HepG2 (cell line): Measurements from ENCODE around the gene CLMP. TPM values are rescaled to one million over a fixed set of nuclear protein-coding genes. Genes with fewer than 3 reads are reported as not detected.
A peak's percentile ranks its signal among the peaks of the same experiment; 100 is the strongest.

Source experiments
- CBFB ChIP-seq: sonication (generic); formaldehyde crosslinking; IDR thresholded peaks from 2 replicates; pipeline ENCODE4 v1.4.0; 2020; ENCODE audit warnings: missing genetic modification reagents
- FOXK1 ChIP-seq: sonication (generic); formaldehyde crosslinking; IDR thresholded peaks from 2 replicates; pipeline ENCODE4 v1.4.0; 2020; ENCODE audit warnings: low read depth, missing genetic modification reagents, borderline replicate concordance
- GTF2F1 ChIP-seq: fragments of 150-350 bp; IDR thresholded peaks from 2 replicates; pipeline ENCODE4 v1.6.1; 2014; ENCODE audit warnings: low read length
- HINFP ChIP-seq: sonication (generic); formaldehyde crosslinking; IDR thresholded peaks from 2 replicates; pipeline ENCODE4 v1.4.0; 2020; ENCODE audit warnings: low read depth, mild to moderate bottlenecking, missing genetic modification reagents
- KLF12 ChIP-seq: sonication (generic); formaldehyde crosslinking; IDR thresholded peaks from 2 replicates; pipeline ENCODE4 v1.4.0; 2020; ENCODE audit warnings: missing genetic modification reagents, borderline replicate concordance
- MTA3 ChIP-seq: sonication (generic); formaldehyde crosslinking; IDR thresholded peaks from 2 replicates; pipeline ENCODE4 v1.4.0; 2020; ENCODE audit warnings: missing genetic modification reagents
- PRDM15 ChIP-seq: sonication (generic); formaldehyde crosslinking; IDR thresholded peaks from 2 replicates; pipeline ENCODE4 v1.4.0; 2020; ENCODE audit warnings: missing genetic modification reagents
- RAD51 ChIP-seq: fragments of 450-650 bp; IDR thresholded peaks from 2 replicates; pipeline ENCODE4 v1.6.1; 2016; ENCODE audit warnings: borderline replicate concordance
- REXO4 ChIP-seq: sonication (generic); formaldehyde crosslinking; IDR thresholded peaks from 2 replicates; pipeline ENCODE4 v1.8.0; 2022; ENCODE audit warnings: missing genetic modification reagents, mild to moderate bottlenecking, borderline replicate concordance
- SRSF9 ChIP-seq: fragments of 200-400 bp; formaldehyde crosslinking; IDR thresholded peaks from 2 replicates; pipeline ENCODE4 v1.6.1; 2018; ENCODE audit warnings: borderline replicate concordance, mild to moderate bottlenecking, low read depth, low read length; ENCODE audit not compliant: insufficient read depth, poor library complexity, severe bottlenecking
- TMF1 ChIP-seq: sonication (generic); formaldehyde crosslinking; IDR thresholded peaks from 2 replicates; pipeline ENCODE4 v1.8.1; 2022; ENCODE audit warnings: low read depth, missing genetic modification reagents
- ZNF20 ChIP-seq: sonication (generic); formaldehyde crosslinking; IDR thresholded peaks from 2 replicates; pipeline ENCODE4 v1.4.0; 2020; ENCODE audit warnings: mild to moderate bottlenecking, moderate library complexity, missing genetic modification reagents
- ZNF230 ChIP-seq: sonication (generic); formaldehyde crosslinking; IDR thresholded peaks from 2 replicates; pipeline ENCODE4 v1.4.0; 2020; ENCODE audit warnings: mild to moderate bottlenecking, missing genetic modification reagents
- ZNF383 ChIP-seq: sonication (generic); formaldehyde crosslinking; IDR thresholded peaks from 2 replicates; pipeline ENCODE4 v1.4.0; 2020; ENCODE audit warnings: missing genetic modification reagents, mild to moderate bottlenecking, borderline replicate concordance
- ZNF670 ChIP-seq: sonication (generic); formaldehyde crosslinking; IDR thresholded peaks from 2 replicates; pipeline ENCODE4 v1.8.0; 2022; ENCODE audit warnings: mild to moderate bottlenecking, missing genetic modification reagents, borderline replicate concordance
- polyA plus RNA-seq, 8 experiments: library from polyadenylated mRNA; depleted of rRNA in 3 of 8; stranded (reverse) in 7 of 8; unstranded in 1 of 8; fragments of >200 nt; fragmentation: Illumina TruSeq in 4 of 8; extraction: Trizol in 4 of 8; gene quantifications; 2 replicates each; pipeline versions ENCODE4 v1.2.1 to v1.2.3, GENCODE V29; 2011 to 2016; ENCODE audit warnings: low read depth in 4 of 8, missing spikeins in 1 of 8, mixed read lengths in 1 of 8; ENCODE audit not compliant: insufficient read depth in 1 of 8
- total RNA-seq, 5 experiments: library from RNA; depleted of rRNA; stranded (reverse); fragments of >200 nt; fragmentation: Illumina TruSeq; extraction: Trizol; gene quantifications; 2 replicates each; pipeline ENCODE4 v1.2.3, GENCODE V29; 2016; ENCODE audit warnings: low read depth in 1 of 5
- TF ChIP-seq, protein P1 (sequence below): sonication (generic); formaldehyde crosslinking; IDR thresholded peaks from 2 replicates; pipeline ENCODE4 v1.5.0; 2020; ENCODE audit warnings: missing genetic modification reagents
- TF ChIP-seq, protein P2 (sequence below): sonication (generic); formaldehyde crosslinking; conservative IDR thresholded peaks from 2 replicates; pipeline ENCODE4 v1.8.0; 2022; ENCODE audit warnings: low read depth, missing genetic modification reagents
- TF ChIP-seq, protein P3 (sequence below): sonication (generic); formaldehyde crosslinking; IDR thresholded peaks from 2 replicates; pipeline ENCODE4 v1.8.0; 2022; ENCODE audit warnings: missing genetic modification reagents, mild to moderate bottlenecking, moderate library complexity, borderline replicate concordance

Gene CLMP
- total and polyA plus RNA-seq, 2 of the 13 experiments (the other 11 are each of a cell fraction or from before 2014, with no cell fraction given), result not detected

- TF ChIP-seq HINFP (CRISPR knock-in tag) (no peak), TMF1 (CRISPR knock-in tag) (peak; percentile 42), REXO4 (CRISPR knock-in tag) (no peak; the same call in 1 of the 2 replicates), GTF2F1 (no peak), ZNF20 (no peak), KLF12 (peak; percentile 53; the same call in 1 of the 2 replicates), RAD51 (no peak), CBFB (CRISPR knock-in tag) (no peak; the same call in none of the 2 replicates), SRSF9 (no peak), PRDM15 (CRISPR knock-in tag) (no peak; the same call in 1 of the 2 replicates), FOXK1 (CRISPR knock-in tag) (no peak), MTA3 (CRISPR knock-in tag) (no peak), ZNF670 (CRISPR knock-in tag) (no peak), ZNF230 (CRISPR knock-in tag) (0 out of 2 replicates have a peak, but pooled peaks have one; percentile 50), ZNF383 (CRISPR knock-in tag) (no peak)
- TF ChIP-seq, protein P1, sequence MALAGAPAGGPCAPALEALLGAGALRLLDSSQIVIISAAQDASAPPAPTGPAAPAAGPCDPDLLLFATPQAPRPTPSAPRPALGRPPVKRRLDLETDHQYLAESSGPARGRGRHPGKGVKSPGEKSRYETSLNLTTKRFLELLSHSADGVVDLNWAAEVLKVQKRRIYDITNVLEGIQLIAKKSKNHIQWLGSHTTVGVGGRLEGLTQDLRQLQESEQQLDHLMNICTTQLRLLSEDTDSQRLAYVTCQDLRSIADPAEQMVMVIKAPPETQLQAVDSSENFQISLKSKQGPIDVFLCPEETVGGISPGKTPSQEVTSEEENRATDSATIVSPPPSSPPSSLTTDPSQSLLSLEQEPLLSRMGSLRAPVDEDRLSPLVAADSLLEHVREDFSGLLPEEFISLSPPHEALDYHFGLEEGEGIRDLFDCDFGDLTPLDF (CRISPR knock-in tag), result peak; percentile 68
- TF ChIP-seq, protein P2, sequence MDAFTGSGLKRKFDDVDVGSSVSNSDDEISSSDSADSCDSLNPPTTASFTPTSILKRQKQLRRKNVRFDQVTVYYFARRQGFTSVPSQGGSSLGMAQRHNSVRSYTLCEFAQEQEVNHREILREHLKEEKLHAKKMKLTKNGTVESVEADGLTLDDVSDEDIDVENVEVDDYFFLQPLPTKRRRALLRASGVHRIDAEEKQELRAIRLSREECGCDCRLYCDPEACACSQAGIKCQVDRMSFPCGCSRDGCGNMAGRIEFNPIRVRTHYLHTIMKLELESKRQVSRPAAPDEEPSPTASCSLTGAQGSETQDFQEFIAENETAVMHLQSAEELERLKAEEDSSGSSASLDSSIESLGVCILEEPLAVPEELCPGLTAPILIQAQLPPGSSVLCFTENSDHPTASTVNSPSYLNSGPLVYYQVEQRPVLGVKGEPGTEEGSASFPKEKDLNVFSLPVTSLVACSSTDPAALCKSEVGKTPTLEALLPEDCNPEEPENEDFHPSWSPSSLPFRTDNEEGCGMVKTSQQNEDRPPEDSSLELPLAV (CRISPR knock-in tag), result no peak
- TF ChIP-seq, protein P3, sequence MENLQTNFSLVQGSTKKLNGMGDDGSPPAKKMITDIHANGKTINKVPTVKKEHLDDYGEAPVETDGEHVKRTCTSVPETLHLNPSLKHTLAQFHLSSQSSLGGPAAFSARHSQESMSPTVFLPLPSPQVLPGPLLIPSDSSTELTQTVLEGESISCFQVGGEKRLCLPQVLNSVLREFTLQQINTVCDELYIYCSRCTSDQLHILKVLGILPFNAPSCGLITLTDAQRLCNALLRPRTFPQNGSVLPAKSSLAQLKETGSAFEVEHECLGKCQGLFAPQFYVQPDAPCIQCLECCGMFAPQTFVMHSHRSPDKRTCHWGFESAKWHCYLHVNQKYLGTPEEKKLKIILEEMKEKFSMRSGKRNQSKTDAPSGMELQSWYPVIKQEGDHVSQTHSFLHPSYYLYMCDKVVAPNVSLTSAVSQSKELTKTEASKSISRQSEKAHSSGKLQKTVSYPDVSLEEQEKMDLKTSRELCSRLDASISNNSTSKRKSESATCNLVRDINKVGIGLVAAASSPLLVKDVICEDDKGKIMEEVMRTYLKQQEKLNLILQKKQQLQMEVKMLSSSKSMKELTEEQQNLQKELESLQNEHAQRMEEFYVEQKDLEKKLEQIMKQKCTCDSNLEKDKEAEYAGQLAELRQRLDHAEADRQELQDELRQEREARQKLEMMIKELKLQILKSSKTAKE (CRISPR knock-in tag), result no peak; the same call in 1 of the 2 replicates
These were observed 132.7 kb downstream of the CLMP start (continued) for GRCh38 chr11:123062158-123062891.
